T-helper 22 cell (primary cell): ENCODE results near the gene ZPR1.
"Not testable (repeated sequence)": the region's sequence is repeated elsewhere in the genome, so short reads cannot be mapped to it uniquely, and the experiment has no call there.

Source experiments
- DNase-seq: peaks from one replicate; pipeline ENCODE4 v3.0.0-alpha.2; 2020; ENCODE audit warnings: low read depth

The ZPR1 gene

GRCh38 chr11:116792144-116792868 lies 4.5 kb upstream of the ZPR1 start:
- no peak for DNase-seq

GRCh38 chr11:116791813-116792143 lies 4.0 kb upstream of the ZPR1 start, which contains the start of gene APOA5:
TSS of gene APOA5 (minus strand) at chr11:116791879. CDS start at chr11:116791860, 19 bp downstream.
- no peak for DNase-seq

- DNase-seq: peak; percentile 48
Measured at GRCh38 chr11:116791002-116791812, 3.4 kb upstream of the ZPR1 start.

- DNase-seq: no peak
Measured at GRCh38 chr11:116790167-116791001, 2.6 kb upstream of the ZPR1 start.

DNA sequence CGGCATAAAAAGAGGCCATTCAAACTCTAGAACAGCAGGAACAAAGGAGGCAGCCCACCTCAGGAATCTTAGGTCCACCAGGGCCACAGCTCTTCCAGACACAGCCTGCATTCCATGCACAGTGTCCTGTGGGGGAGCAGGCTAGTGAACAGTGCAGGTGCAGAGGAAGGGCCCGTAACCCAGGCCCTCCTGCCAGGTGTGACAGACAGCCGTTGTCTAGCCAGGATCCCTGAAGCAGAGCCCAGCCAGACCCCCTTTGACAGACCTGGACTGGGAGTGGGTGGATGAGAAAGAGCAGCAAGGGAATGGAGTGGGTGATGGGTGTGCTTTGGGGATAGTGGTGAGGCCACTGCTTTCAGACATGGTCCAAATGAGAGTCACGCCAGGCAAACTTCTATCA lies 1.2 kb upstream of the ZPR1 start:
- no peak for DNase-seq

DNA sequence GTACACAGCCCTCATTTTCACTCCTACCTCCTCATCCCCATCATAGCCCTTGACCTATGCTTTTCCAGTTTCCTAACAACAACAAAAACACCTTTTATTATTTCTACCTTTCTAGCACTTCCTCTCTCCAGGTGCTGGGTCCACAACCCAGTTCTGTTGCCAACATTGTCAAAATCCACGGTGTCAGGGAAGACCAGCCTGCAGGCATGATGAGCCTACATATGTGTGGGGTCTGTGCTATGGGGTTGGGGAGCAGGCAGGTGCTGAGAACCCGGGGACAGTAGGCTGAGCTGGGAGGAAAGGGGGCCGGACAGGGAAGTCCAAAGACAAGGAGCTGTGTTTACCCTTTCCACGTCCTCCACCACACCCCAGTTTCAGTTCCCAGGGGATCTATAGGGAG lies 711 bp upstream of the ZPR1 start:
- no peak for DNase-seq

- DNase-seq: no peak
Measured at GRCh38 chr11:116787436-116787785, 412 bp downstream of the ZPR1 start.

DNA sequence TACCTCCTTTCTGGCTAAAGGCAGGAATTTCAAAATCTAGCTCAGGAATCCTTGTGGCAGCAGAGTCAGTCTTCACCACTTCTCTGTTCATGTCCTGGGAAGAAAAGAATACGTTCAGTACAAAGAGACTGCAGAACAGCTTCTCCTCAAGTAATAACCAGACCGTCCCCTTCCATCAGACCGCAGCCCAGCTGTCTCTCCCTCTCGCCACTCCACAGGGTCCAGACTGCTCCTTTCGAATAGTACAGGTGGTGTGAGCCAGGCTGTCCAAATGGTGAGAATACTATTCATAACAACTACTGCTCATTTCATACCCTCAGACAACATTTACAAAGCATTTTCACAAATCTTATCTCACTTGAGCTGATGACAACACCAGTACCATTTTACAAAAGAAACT lies 857 bp downstream of the ZPR1 start:
- DNase-seq: no peak

- no peak for DNase-seq
Measured at GRCh38 chr11:116786326-116786725, 1.5 kb downstream of the ZPR1 start.

DNA sequence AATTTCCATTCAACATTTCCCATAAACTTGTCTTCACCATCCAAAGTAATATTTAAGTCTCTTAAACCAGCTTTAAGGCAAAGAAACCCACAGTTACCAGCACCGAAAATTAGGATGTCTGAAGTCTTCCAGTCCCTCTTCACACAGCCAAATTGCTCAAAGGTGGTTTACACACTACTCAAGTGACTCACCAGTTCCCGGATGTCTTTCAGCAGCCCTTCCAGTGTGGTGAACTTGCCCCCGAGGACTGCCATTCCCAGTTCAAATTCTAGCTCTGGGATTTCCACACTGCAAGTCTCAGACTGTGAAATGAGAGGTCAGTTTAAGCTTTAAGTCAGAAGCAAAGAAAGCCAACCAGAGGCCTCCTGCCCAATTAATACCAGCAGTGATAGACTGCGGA lies 5.1 kb downstream of the ZPR1 start:
- no peak for DNase-seq

DNA sequence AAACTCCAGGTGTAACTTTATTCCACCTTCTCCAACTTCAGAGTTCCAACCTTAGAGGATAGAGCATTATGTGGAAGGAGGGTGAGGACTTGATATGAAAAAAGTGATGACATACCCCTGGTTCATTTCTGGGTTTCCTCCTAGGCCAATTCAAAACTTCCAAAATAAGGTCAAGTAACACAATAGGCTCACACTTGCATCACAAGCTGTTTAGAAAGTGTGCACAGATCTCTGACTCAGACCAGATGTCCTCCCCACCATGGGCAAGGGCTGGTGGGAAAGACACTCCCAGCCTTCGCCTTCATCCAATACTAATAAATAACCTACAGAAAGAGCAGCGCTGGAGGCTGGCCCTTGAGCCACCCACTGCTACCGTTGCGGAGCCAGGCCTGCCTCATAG lies 9.3 kb downstream of the ZPR1 start:
- DNase-seq: no peak

- no peak for DNase-seq
Measured at GRCh38 chr11:116777056-116777455, 10.8 kb downstream of the ZPR1 start.

DNA sequence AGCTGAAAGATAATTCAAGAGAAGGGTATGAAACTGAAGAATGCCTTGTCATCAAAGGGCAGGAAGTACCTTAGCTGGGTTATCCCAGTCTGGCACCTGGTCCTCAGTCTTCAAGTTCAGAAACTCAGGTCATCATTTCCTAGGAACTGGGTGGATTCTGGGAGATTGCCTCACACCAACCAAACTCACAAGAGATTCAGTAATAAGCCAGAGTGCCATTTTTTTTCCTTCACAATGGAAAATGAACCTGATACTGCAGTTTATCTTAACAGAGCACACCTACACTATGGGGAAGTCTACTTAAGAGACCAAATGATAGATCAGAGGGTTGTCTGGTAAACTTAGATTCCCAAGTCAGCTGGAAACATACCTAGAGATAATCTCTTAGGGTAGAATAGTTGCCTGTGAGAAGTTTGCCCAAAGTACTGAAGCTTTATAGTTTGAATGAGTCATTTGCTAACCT lies 11.3 kb downstream of the ZPR1 start:
- DNase-seq: no peak

- no peak for DNase-seq
Measured at GRCh38 chr11:116775975-116776374, 11.8 kb downstream of the ZPR1 start.

DNA sequence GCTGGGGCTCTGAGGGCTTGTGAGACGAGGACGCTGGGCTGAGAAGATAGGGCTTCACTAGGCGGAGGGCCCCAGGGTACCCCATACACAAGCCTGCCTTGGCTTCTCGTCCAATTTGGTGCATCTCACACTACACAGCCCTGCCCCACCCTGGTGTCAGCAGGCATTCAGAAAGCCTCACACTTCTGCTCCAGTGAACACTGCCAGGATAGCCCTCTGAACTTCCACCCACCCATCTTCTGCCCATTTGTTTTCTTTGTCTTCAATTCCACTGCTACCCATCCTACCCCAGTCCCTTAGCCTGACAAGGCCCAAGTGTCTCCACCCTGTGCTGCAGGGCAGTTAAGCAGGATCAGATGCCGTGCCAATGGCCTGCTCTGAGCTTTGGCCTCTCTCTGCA lies 13.2 kb downstream of the ZPR1 start:
- DNase-seq: no peak

GRCh38 chr11:116773203-116774097 lies 14.4 kb downstream of the ZPR1 start:
- no peak for DNase-seq

DNA sequence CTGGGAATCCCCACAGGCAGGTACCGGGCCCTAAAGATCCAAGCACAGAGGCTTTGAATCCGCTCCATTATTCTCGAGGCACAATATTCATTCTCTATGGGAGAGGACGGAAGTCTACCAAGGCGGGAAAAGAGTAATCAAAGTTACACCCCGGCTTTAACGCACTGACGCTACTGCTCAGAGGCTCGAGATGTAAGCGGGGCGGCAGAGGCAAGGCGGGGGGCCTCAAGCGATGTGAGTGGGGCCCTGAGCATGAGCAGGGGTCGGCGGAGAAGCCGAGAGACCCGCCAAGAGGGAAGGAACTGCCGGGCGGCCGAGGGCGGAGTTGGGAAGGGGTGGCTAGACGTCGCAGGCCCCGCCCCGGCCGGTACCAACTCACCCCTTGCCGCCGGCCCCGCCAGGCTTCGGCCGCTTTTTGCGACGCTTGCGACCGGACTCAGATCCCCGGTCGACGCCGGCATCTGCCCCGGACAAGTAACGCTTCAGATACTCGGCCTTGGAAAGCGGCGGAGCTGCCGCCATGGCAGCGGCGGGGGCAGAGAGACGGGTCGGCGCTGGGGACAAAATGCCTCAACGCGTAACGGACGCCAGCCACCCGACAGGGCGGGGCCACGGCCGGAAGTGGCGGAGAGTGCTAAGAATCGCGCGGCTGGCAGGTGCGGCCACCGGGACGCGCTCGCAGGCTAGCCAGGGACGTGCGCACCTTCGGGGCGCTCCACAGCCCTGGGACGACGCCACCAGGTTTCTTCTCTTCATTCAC lies 15.2 kb downstream of the ZPR1 start, which contains the start of gene BUD13:
Gene BUD13 (minus strand): TSS at position 545 of the 760 bp plus-strand sequence. CDS start 23 bp downstream, at position 522.
- DNase-seq: peak; percentile 90

GRCh38 chr11:116771935-116772334 lies 15.9 kb downstream of the ZPR1 start:
- no peak for DNase-seq

DNA sequence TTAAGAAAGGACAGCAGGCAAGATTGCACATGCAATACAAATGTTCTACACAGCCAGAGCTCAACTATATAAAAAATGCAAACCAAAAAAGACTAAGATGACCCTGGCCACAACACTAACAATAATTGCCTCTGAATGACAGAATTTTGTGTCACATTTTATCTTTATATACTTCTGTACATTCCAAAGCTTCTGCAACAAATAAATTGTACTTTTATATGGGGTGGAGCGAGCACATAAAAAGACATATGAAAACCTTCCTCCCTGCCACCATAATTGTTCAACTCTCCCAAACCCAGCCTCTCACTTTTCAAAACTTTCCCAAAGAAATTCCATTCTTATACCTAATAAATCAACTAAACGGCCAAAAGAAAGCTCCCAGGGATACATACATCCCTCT lies 25.7 kb downstream of the ZPR1 start:
- no peak for DNase-seq

DNA sequence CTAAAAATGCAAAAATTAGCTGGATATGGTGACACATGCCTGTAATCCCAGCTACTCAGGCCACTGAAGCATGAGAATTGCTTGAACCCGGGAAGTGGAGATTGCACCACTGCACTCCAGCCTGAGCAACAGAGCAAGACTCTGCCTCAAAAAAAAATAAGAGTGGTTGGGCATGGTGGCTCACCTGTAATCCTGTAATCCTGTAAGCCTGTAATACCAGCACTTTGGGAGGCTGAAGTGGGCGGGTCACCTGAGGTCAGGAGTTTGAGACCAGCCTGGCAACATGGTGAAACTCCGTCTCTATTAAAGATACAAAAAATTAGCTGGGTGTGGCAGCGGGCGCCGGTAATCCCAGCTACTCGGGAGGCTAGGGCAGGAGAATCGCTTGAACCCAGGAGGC lies 31.8 kb downstream of the ZPR1 start:
- DNase-seq: not testable (repeated sequence)
